Frontal cortex (tissue), 4 donors: ENCODE results near the gene SLC25A20. TPM values are rescaled to one million over a fixed set of nuclear protein-coding genes. Genes with fewer than 3 reads are reported as not detected.

Experiments used
- DNase-seq, 2 donors: peaks; one replicate each; pipeline ENCODE4 v3.0.0; 2012; ENCODE audit warnings: low spot score in 2 of 2
- FAIRE-seq: peaks from 2 replicates; lab custom pipeline; 2012; peaks lifted over from hg19 to GRCh38; lab: Jason Lieb, UNC
- total RNA-seq: library from RNA; depleted of rRNA; stranded (reverse); fragments of >200 nt; gene quantifications from one replicate; pipeline ENCODE4 v1.2.3, GENCODE V29; 2014
- donor health status: control.
- donor health status: control.
- donor health status: control.

The SLC25A20 gene, protein sequence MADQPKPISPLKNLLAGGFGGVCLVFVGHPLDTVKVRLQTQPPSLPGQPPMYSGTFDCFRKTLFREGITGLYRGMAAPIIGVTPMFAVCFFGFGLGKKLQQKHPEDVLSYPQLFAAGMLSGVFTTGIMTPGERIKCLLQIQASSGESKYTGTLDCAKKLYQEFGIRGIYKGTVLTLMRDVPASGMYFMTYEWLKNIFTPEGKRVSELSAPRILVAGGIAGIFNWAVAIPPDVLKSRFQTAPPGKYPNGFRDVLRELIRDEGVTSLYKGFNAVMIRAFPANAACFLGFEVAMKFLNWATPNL
- 9.0 TPM for total RNA-seq

DNA sequence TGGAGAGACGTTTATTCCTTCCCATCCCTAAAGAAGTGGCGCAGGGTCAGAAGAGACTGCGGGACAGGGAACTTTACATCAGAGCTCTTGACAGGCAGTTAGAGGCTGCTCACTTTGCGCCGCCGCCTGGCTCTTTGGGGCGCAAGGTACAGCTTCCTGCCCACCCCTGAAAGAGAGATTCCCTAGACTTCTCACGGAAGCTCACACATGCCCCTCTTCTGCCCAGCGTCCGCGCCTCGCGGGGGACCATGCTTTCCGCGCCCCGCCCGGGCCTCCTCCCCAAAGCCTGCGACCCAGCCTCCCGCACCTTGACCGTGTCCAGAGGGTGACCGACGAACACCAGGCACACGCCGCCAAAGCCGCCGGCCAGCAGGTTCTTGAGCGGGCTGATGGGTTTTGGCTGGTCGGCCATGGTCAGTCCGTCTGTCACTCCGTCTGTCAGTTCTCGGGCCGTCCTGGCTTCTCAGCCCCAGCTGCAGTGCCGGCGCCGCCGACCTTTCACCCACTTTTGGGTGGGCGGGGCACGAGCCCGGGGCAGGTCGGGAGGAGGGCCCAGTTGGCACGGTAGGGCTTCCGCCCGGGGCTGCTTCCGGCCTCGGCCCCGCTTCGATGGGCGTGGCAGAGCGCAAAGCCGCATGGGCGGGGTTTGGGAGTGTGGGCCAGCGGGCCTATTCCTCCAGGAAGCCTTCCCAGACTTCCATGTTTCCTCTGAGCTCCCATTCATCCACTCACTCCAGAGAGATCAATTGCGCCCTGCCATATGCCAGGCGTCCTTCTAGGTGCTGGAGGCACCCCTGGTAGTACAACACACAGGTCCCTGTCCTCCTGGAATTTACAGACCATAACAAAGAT lies at the start of gene SLC25A20:
Gene SLC25A20, minus strand, starts transcription at position 500 of the 852 bp plus-strand sequence. Its CDS starts 88 bp downstream, at position 412.
- FAIRE-seq = no peak
- peak; percentile 58 to 85 for DNase-seq

DNA sequence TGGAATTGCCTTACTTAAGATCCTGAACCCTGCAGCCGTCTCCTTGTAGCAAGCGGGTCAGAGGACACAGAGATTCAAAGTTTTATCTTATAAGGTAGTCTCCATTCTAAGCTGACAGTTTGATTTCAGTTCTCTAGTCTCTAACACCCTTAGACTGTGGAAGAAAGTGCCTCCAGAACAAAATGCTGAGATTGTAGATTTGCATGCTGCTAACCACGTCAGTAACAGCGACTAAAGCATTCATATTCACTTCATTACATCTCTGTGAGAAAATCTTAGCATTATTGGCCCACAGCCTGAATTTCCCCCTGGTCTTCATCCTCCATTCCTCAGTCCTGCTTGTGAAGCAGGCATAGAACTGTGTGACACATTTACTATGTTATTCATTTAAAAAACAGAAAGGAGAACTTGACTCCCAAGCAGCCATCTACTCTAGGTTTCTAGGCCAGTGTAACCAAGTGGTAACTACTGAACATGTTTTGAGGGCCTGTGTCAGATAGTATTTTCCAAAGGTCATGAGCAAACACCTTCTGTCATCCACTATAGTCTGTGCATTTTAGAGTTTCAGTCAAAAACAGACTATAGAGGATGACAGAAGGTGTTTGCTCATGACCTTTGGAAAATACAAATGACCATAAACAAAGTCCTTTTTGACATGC lies 47.3 kb upstream of the SLC25A20 start:
- FAIRE-seq (no peak), DNase-seq (no peak)

DNA sequence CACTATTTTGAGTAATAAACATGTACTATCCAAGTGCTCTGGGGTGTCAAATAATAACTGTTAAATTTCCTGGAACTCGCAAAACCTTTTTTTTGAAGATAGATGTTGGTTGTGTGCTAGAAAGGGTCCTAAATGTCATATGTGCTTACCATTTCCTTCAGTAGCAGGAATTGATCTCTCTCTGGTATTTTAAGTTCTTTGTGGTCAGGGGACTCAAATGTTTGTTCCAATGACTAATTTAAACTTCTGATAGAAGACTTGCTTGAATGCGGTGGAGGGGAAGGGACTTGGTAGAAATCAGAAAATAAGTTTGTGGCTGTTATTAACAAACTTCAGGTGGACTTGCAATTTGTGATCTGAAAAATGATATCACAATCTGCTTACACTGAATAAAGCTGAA lies 46.8 kb upstream of the SLC25A20 start:
- DNase-seq (no peak), FAIRE-seq (no peak)

DNA sequence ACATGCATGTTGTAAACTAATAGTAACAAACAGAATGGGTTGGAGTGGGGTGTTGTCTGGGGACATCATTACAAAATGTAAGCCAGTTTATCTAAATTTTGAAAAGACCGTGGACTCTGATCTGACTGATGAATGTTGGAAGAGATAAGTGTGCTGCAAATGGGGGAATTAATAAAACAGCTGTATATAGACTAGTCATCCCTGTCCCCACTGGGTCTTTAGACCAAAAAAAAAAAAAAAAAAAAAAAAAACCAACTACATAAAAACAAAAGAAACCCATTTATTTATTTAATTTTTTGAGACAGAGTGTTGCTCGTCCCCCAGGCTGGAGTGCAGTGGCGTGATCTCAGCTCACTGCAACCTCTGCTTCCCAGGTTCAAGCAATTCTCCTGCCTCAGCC lies 40.0 kb upstream of the SLC25A20 start:
- DNase-seq (no peak), FAIRE-seq (no peak)

DNA sequence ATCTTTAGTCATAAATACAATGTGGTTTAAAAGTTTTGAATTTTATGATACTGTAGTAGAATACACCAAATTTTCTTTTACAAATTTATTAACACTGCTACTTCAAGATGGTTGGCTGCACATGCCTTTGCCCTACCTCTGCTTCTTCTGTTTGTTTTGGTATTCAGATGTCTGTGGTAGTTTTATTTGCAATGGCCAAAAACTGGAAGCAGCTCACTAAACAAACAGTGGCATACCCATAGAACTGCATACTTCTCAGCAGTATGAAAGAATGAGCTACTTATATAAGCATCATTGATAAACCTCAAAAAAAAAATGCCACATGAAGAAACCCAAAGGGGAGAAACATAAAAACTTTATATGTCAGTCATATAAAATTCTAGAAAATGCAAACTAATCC lies 39.5 kb upstream of the SLC25A20 start:
- DNase-seq = no peak
- no peak for FAIRE-seq

DNA sequence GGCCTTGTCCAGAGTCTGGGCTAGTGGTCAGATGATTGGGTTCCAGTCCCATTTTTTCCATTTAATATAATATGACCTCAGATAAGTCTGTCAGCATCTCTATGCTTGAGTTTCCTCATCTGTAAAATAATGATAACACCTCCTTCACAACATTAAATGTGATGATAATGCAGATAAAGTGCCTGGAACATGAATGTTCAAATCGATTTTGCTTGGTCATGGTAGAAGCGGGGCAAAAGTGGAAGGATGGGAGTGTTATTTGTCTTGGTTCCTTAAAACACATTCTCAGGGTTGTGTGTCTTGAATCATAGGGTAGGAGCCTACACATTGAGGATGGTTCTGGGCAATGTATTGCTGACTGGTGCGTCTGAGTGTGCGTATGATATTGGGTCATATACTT lies 36.8 kb upstream of the SLC25A20 start:
- DNase-seq (no peak), FAIRE-seq (no peak)

DNA sequence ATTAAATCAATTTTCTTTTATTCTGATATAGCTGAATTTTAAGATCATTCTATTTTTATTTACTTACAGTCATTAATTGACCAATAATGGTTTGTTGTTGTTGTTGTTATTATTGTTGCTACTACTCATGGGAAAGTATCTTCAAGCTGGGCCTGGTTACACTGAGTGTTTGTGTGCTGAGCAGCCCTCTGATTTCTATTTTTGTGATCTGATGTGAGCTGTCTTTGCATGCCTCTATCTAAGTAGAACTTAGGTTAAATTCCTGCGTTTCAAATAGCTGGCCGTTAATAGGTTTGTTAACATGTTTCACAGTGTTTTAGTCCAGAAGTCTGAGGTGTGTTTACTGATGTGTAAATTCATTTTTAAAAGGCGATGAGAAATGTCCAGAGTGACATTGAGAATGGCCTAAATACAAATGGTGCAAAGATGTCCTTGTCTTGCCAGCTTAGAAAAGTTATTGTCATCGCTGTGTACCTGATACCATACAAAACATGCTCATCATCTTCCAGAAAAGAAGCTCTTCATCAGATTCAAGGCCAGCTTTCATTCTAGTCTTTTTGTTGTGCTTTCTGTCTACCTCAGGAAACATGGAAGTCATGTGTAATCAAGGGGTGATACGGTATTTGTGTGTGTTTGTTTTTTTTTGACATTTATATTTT lies 35.8 kb upstream of the SLC25A20 start:
- DNase-seq (no peak), FAIRE-seq (no peak)

DNA sequence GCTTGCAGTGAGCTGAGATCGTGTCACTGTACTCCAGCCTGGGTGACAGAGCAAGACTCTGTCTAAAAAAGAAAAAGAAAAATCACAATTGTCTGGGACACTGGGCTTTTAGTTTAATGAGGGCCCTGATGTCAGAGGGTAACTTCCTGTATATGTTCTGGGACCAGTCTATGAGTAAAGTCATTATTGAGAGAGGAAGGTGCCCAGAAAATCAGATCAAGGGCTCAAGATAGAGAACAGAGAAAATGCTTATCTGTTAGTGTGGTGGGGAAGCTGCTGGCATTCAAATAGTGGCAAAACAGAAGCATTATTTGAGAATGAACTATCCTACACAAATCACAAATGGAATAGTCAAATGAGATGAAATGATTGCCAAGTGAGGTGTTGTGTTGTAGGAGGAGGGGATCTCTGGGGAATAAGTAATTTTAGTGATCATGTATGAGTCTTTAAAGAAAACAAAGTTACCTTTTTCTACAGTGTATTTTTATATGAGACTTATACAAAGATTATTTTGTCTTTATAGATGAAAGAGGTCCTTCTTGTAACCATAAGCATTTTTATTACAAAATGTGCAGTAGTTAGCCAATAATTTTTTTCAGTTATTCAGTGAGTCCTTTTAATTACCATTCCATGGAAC lies 33.4 kb upstream of the SLC25A20 start:
- FAIRE-seq (no peak), DNase-seq (no peak)

DNA sequence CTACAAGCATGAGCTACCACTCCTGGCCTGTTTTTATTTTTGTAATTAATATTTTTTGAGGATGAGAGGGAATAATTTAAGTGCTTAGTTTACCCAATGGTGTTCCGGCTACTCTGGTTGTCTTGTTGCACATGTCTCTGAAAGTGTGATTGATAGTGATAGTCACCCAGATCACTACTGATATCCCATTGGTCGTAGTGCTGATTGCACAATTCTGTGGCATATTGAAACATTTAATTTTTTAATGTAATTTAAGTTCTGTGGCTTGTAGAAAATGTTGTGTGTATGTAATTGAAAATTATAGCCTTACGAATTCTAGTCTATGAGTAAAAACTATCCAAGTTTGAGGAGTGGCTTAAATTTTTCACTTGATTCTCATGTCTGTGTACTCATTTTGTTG lies 31.9 kb upstream of the SLC25A20 start:
- DNase-seq = no peak
- FAIRE-seq = no peak

DNA sequence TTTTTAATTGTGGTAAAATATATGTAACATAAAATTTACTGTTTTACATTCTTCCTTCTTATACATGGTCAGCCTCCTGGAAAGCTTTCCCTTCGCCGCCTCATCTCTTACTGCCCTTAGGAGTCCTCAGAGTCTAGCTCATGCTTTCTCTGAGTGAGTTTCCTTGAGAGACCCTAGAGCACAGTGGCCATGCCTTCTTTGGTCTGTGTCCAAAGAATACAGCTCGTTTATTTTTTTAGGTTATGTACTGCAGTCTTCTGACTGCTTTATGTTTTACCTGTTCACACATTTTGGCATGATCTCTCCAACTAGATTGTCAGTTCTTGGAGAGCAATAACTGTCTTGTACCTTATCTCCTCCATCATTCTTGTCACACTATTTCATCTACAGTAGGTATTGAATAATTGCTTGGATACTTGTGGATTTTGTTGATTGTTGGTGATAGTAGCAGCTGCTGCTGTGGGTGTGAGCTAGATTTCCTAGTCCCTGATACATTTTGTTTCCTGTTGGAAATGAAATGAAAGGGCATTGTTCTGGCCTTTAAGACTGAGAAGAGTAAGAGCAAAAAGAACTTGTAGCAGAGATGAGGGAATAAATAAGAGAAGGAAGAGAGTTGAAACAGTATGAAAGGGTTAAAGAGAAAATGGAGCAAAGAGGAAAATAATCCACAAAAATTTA lies 30.8 kb upstream of the SLC25A20 start:
- FAIRE-seq = no peak
- no peak for DNase-seq

DNA sequence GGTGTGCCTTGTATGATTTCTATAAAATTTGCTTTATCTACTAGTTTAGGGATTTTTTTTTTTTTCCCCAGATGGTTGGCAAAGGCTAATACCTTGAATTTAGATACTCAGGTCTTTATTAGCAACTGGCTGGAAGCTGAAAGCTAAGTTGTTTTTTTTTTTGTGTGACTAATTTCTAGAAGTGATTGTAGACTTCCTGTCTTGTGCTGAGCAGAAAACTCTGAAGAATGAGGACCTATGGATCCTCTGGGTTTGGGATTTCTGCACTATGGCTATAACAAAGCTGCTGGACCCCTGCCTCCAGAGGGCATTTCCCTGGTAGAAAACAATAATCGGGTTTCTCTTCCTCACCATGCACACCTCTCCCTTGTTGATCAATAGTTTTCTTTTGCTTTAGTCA lies 30.0 kb upstream of the SLC25A20 start:
- DNase-seq = no peak
- FAIRE-seq = no peak

DNA sequence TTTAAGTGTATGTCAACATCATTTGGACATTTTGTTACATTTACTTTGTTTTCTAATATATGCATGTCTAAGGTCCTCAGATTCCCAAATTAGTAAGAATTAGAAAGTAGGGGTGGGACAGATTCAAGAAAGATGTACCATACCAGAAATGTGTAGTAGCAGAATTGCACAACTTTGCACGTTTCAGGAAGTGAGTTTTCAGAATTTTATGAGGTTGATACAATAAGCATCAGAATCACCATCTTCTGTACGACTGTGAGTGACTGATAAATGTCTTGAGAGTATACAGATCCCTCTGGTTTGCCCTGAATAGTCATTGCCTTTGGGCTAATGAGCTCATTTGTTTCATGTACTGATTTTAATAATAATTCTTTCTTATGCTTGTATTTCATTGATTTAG lies 29.2 kb upstream of the SLC25A20 start:
- no peak for FAIRE-seq

DNA sequence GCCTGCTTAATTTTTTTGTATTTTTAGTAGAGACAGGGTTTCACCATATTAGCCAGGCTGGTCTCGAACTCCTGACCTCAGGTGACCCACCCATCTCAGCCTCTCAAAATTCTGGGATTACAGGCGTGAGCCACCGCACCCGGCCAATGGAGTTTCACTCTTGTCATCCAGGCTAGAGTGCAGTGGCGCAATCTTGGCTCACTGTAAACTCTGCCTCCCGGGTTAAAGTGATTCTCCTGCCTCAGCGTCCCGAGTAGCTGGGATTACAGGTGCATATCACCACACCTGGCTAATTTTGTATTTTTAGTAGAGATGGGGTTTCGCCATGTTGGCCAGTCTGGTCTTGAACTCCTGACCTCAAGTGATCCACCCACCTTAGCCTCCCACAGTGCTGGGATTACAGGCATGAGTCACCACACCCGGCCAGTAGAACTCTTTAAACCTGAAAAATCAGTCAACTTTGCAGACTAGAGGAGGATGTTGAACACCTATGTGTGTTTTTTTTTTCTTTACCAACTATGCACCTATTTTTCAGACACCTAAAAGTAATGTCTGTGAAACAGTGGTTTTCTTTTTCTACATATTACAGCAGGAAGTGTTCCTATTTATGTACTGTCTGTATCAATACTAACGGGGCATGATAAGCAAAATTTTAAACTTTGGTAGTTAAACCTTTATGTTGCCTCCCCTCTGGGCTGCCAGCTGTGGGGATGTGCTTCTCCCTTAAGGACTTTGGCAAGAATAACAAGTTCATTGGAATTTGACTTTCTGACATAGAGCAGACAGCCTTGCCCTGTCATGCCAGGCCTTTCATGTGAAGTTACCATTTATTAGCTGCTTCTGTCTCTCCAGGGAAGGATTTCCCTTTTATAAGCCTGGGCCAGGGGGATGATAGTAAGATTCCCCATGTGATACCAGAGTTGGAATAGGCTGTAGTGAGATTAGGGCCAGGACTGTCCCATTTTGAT lies 28.0 kb upstream of the SLC25A20 start:
- DNase-seq (no peak), FAIRE-seq (no peak)

More for the DNA sequence above, 29.2 kb upstream of the SLC25A20 start:
- DNase-seq = no peak

DNA sequence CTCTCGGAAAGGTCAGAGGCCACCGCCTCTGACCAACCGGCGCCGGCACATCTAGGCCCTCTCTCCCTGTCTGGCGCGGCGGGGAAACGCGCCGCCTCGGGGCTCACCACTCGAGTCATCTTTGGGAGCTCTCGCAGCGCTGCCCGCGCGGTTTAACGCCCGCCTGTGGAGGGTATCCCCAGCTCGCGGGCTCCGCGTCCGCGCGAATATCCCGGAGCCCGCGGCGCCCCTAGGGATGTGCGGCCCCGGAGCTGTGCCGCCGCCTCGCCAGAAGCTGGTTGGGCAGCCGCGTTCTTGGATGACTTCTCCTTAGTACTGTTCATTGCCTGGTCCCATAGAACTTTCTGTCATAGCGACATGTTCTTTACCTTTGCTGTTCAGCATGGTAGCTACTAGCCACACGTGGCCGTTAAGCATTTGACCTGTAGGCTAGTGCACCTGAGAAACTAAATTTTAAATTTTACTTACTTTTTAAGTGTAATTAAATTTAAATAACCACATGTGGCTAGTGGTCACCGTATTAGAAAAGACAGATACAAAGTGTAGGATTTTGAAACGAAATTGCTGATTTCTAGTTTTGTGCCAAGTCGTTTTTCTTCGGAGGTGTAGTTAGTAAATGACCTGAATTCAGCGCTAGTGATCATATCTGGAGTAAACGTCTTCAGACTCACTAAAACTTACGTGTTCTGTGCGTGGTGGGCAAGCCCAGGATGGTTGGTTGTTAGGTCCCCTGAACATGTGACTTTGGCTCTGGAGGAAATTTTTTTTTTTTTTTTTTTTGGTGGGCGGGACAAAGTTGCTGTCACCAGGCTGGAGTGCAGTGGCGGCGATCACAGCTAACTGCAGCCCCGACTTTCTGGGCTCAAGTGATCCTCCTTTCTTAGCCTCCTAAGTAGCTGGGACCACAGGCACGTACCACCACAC lies 20.8 kb upstream of the SLC25A20 start:
- DNase-seq (peak; percentile 25 to 52), FAIRE-seq (no peak)

DNA sequence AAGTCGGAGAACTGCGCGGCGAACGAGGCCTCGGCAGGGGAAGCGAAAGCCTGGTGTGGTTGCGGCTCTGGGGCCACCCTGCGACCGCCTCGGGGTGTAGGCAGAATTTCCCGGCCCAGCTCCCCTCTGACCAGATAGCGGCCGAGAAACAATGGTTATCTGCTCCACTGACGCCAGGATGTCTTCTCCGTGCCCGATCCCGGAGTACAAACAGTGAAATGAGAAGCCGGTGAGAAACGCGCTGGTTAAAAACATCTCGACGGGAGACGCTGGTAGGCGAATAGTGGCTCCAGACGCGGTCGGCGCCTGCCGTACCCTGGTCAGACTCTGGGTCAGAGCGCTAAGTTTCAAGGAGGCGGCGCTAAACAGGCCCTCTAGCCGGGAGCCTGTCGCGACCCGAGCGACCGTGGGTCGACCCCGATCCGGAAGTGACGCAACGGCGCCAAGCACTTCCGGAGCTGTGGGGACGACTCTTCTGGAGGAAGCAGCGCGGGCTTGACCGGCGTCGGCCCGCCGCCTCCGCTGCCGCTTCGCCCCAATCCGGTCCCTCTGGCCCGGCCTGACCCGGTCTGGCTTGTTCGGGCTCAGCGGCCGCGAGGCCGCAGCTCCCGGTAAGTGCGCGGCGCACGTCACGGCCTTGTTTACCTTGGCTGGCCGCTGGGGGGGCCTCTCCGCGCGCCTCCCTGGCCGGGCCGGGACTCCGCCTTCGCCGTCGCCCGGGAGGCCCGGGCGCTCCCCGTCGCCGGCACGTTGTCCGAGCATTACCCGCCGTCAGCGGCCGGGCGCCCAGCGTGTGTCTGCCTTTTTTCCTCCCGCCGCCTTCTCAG lies 19.9 kb upstream of the SLC25A20 start, which contains the start of gene ARIH2:
Gene ARIH2, plus strand, starts transcription at position 455 of the 827 bp plus-strand sequence. CDS start 8,717 bp downstream, outside the sequence.
- no peak for FAIRE-seq
- peak; percentile 96 to 98 for DNase-seq

DNA sequence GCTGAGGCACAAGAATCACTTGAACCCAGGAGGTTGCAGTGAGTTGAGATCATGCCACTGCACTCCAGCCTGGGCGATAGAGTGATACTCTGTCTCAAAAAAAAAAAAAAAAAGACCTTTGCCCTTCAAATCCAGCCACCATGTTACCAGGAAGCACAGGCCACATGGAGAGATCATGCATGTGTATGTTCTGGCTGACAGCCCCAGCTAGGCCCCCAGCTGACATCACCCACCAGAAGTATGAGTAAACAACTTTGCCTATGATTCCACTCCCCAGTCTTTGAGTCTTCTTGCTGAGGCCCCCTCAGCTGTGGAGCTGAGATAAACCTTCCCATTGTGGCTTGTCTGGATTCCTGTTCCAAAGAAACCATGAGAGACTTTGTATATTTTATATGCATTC lies 16.6 kb upstream of the SLC25A20 start:
- no peak for DNase-seq
- no peak for FAIRE-seq
